GM23248 (cell line): ENCODE measurements around the gene CPLANE1. TPM values are rescaled to one million over a fixed set of nuclear protein-coding genes. Genes with fewer than 3 reads are reported as not detected.
"Not testable (repeated sequence)": the region's sequence is repeated elsewhere in the genome, so short reads cannot be mapped to it uniquely, and the experiment has no call there.

ENCODE experiments used
- DNase-seq: peaks from one replicate; pipeline ENCODE4 v3.0.0-alpha.2; 2015
- H2AFZ ChIP-seq: fragments of 200-600 bp; sonication (generic); 2 replicates; pipeline ENCODE4 v1.6.1; 2016; ENCODE audit warnings: antibody characterized with exemption
- H3F3A ChIP-seq: fragments of 200-600 bp; sonication (generic); 2 replicates; pipeline ENCODE4 v1.6.1; 2016; ENCODE audit warnings: mild to moderate bottlenecking, antibody characterized with exemption, mixed run types; ENCODE audit not compliant: insufficient read depth
- H3K27ac ChIP-seq: fragments of 200-600 bp; sonication (generic); 2 replicates; pipeline ENCODE4 v1.5.1; 2016; ENCODE audit warnings: mild to moderate bottlenecking
- H3K27me3 ChIP-seq: fragments of 200-600 bp; sonication (generic); replicated peaks from 2 replicates; pipeline ENCODE4 v1.6.1; 2016; ENCODE audit warnings: mild to moderate bottlenecking; ENCODE audit not compliant: insufficient read depth
- H3K36me3 ChIP-seq: fragments of 200-600 bp; sonication (generic); 2 replicates; pipeline ENCODE4 v1.6.1; 2016; ENCODE audit warnings: low read depth, mild to moderate bottlenecking
- H3K4me1 ChIP-seq: fragments of 200-600 bp; sonication (generic); 2 replicates; pipeline ENCODE4 v1.6.1; 2016; ENCODE audit warnings: mild to moderate bottlenecking; ENCODE audit not compliant: insufficient read depth
- H3K4me2 ChIP-seq: fragments of 200-600 bp; sonication (generic); one replicate; pipeline ENCODE4 v1.6.1; 2016; ENCODE audit warnings: mild to moderate bottlenecking; ENCODE audit not compliant: unreplicated experiment
- H3K4me3 ChIP-seq: fragments of 200-600 bp; sonication (generic); 2 replicates; pipeline ENCODE4 v1.5.1; 2016; ENCODE audit warnings: mild to moderate bottlenecking
- H3K79me2 ChIP-seq: fragments of 200-600 bp; sonication (generic); 2 replicates; pipeline ENCODE4 v1.6.1; 2016; ENCODE audit warnings: mild to moderate bottlenecking; ENCODE audit not compliant: insufficient read depth
- H3K9ac ChIP-seq: fragments of 200-600 bp; sonication (generic); 2 replicates; pipeline ENCODE4 v1.6.1; 2016; ENCODE audit warnings: mild to moderate bottlenecking
- H3K9me2 ChIP-seq: fragments of 200-600 bp; sonication (generic); 2 replicates; pipeline ENCODE4 v1.6.1; 2016; ENCODE audit warnings: mixed run types, mild to moderate bottlenecking, moderate library complexity; ENCODE audit not compliant: insufficient read depth
- H3K9me3 ChIP-seq: fragments of 200-600 bp; sonication (generic); one replicate; pipeline ENCODE4 v1.6.1; 2017; ENCODE audit warnings: low read depth
- H4K20me1 ChIP-seq: fragments of 200-600 bp; sonication (generic); 2 replicates; pipeline ENCODE4 v1.6.0; 2016; ENCODE audit not compliant: insufficient read depth
- EZH2 ChIP-seq: fragments of 200-600 bp; sonication (generic); IDR thresholded peaks from 2 replicates; pipeline ENCODE4 v1.6.1; 2018; ENCODE audit warnings: antibody characterized with exemption, mild to moderate bottlenecking; ENCODE audit not compliant: insufficient read depth, poor library complexity, severe bottlenecking
- EZH2phosphoT487 ChIP-seq: fragments of 200-600 bp; sonication (generic); IDR thresholded peaks from 2 replicates; pipeline ENCODE4 v1.6.1; 2018; ENCODE audit warnings: antibody characterized with exemption, moderate library complexity, mild to moderate bottlenecking, low read depth; ENCODE audit not compliant: insufficient read depth
- WGBS, 2 experiments: methylation state at CpG; one replicate each; pipeline ENCODE4 v1.1.6; 2015 to 2017; ENCODE audit warnings: low lambda C conversion rate in 2 of 2, low coverage in 1 of 2; ENCODE audit errors: missing lambda C conversion rate in 2 of 2; 5-methylcytosine and 5-hydroxymethylcytosine counted together
- in situ Hi-C: fragments of 300-500 bp; cut with MboI; formaldehyde crosslinking; loops from 2 replicates; pipeline ENCODE4 v1.15.0; 2020
- polyA plus RNA-seq: library from polyadenylated mRNA; unstranded; fragments of >200 nt; fragmentation: Nextera tagmentation; extraction: Ambion mirVana; gene quantifications from 2 replicates; pipeline ENCODE4 v1.2.1, GENCODE V29; 2016
- total RNA-seq: library from RNA; depleted of rRNA; stranded (reverse); fragments of >200 nt; shearing (Covaris generic); gene quantifications from 2 replicates; pipeline ENCODE4 v1.2.3, GENCODE V29; 2014

Gene CPLANE1
- total and polyA plus RNA-seq, 2 experiments from 2014 or later, result 7.5 to 24.6 TPM

- H3K4me2 ChIP-seq, result no peak overlapping the region
- no peaks in the 10 kb centered on the region for H4K20me1 ChIP-seq
- TF ChIP-seq EZH2phosphoT487 (no peak), EZH2 (no peak)
- no peak overlapping the region for H3K9ac ChIP-seq
- H3K27ac ChIP-seq, result no peak overlapping the region
- peaks cover 37% of the 10 kb centered on the region for H3K36me3 ChIP-seq
- in situ Hi-C loops, result no loop called here
- no peak for DNase-seq
- H3K79me2 ChIP-seq, result peaks cover 56% of the 10 kb centered on the region
- H3K9me3 ChIP-seq, result peaks cover 6% of the 10 kb centered on the region
- H3K4me3 ChIP-seq, result no peak overlapping the region
- no peaks in the 10 kb centered on the region for H3K27me3 ChIP-seq
- H2AFZ ChIP-seq, result no peak overlapping the region
- H3K9me2 ChIP-seq, result no peaks in the 10 kb centered on the region
- H3F3A ChIP-seq, result no peaks in the 10 kb centered on the region
- 91 to 95% methylated on average over 2 of the region's 2 CpGs for WGBS, 2 experiments
- no peaks in the 10 kb centered on the region for H3K4me1 ChIP-seq
These were observed 14.9 kb downstream of the CPLANE1 start for GRCh38 chr5:37234288-37234687.

GRCh38 chr5:37226377-37226776, 22.8 kb downstream of the CPLANE1 start:
- in situ Hi-C loops, result no loop called here
- DNase-seq, result no peak
- TF ChIP-seq EZH2 (no peak), EZH2phosphoT487 (no peak)

GRCh38 chr5:37222181-37222580, 27.0 kb downstream of the CPLANE1 start:
- no peak overlapping the region for H3K9ac ChIP-seq
- no peaks in the 10 kb centered on the region for H3K27me3 ChIP-seq
- H3K4me3 ChIP-seq, result no peak overlapping the region
- peaks cover 61% of the 10 kb centered on the region for H3K36me3 ChIP-seq
- H3K27ac ChIP-seq, result no peak overlapping the region
- 0 out of 2 replicates have a peak, but pooled peaks cover 3% of the 10 kb centered on the region for H3K9me2 ChIP-seq
- 0 out of 2 replicates have a peak, but pooled peaks cover 4% of the 10 kb centered on the region for H3K4me1 ChIP-seq
- H3K79me2 ChIP-seq, result no peaks in the 10 kb centered on the region
- H3K4me2 ChIP-seq, result no peak overlapping the region
- no peak for TF ChIP-seq EZH2phosphoT487
- no peaks in the 10 kb centered on the region for H4K20me1 ChIP-seq
- in situ Hi-C loops, result no loop called here
- H3F3A ChIP-seq, result no peaks in the 10 kb centered on the region
- no peak overlapping the region for H2AFZ ChIP-seq
- H3K9me3 ChIP-seq, result no peaks in the 10 kb centered on the region
- DNase-seq, result no peak

More at GRCh38 chr5:37226377-37226776, 22.8 kb downstream of the CPLANE1 start:
- Histone ChIP-seq H3K9me3 (no peaks in the 10 kb centered on the region), H3K36me3 (peaks cover 63% of the 10 kb centered on the region), H3F3A (no peaks in the 10 kb centered on the region), H3K27ac (no peak overlapping the region), H3K9me2 (0 out of 2 replicates have a peak, but pooled peaks cover 3% of the 10 kb centered on the region), H3K9ac (no peak overlapping the region), H3K4me3 (no peak overlapping the region), H4K20me1 (no peaks in the 10 kb centered on the region), H3K4me1 (no peaks in the 10 kb centered on the region), H3K79me2 (no peaks in the 10 kb centered on the region), H3K4me2 (no peak overlapping the region), H3K27me3 (no peaks in the 10 kb centered on the region), H2AFZ (no peak overlapping the region)

GRCh38 chr5:37220426-37220825, 28.8 kb downstream of the CPLANE1 start:
- H3K79me2 ChIP-seq, H2AFZ ChIP-seq, DNase-seq, H3K4me3 ChIP-seq, H3K9ac ChIP-seq, H3K27me3 ChIP-seq, H3K9me2 ChIP-seq, H3F3A ChIP-seq, H3K4me2 ChIP-seq, in situ Hi-C loops, H3K4me1 ChIP-seq, H3K27ac ChIP-seq, H3K9me3 ChIP-seq, H4K20me1 ChIP-seq: not testable (repeated sequence)
- peaks cover 47% of the 10 kb centered on the region for H3K36me3 ChIP-seq
- 97 to 99% methylated on average over 6 of the region's 6 CpGs for WGBS, 2 experiments

- 85 to 86% methylated on average over 5 of the region's 5 CpGs for whole genome bisulfite sequencing, 2 experiments
- DNase-seq, result peak; percentile 61
- Histone ChIP-seq H3K27ac (peak overlapping the region; percentile 55), H3K36me3 (peaks cover 51% of the 10 kb centered on the region)
- H4K20me1 ChIP-seq, H3K4me1 ChIP-seq, H2AFZ ChIP-seq, H3F3A ChIP-seq, H3K79me2 ChIP-seq, H3K9me2 ChIP-seq, in situ Hi-C loops, H3K4me3 ChIP-seq, H3K4me2 ChIP-seq, H3K9me3 ChIP-seq, H3K9ac ChIP-seq, H3K27me3 ChIP-seq: not testable (repeated sequence)
These were observed 29.8 kb downstream of the CPLANE1 start for GRCh38 chr5:37219384-37219783.
